Mammary microvascular endothelial cell (primary cell): Measurements from ENCODE around the gene WDR75. TPM values are rescaled to one million over a fixed set of nuclear protein-coding genes. Genes with fewer than 3 reads are reported as not detected.

Source experiments
- total RNA-seq: library from RNA; depleted of rRNA; stranded (reverse); fragments of >200 nt; gene quantifications from 2 replicates; pipeline ENCODE4 v1.2.3, GENCODE V29; 2015

The WDR75 gene
- 39.8 and 40.0 TPM in 2 replicates for total RNA-seq

DNA sequence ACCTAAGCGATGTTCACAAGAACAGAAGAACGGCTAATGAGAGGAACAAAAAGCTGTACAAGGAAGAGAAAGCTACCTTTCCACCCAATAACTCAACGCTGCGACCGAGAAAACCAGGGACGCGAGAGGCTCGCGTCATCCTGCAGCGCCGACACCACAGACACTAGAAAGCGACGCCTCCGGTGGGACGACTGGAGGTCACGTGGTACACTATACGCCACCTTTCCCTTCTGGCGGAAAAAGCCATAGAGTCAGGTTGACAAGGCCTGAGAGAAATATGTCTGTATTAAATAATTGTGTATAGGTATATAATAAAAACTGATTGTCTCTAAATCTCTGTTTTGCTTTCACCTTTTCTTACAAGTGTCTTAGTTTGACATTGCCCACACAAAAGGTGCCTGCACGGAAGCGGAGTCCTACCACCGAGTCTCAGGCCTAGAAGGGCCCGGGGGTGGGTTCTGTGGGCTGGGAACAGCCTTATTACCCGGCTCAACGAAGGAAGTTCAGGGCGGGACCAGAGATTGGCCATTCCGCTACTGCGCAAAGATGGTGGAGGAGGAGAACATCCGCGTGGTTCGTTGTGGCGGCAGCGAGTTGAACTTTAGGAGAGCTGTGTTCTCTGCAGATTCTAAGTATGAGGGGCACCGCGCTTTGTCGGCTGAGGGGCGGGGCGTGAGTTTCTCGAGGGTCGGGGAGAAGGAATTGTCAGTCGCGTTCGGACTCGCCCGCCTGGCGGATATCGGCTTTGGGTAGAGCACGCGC is at the start of gene WDR75:
WDR75 (plus strand) TSS at position 528 of the 762 bp plus-strand sequence; CDS start at position 547, 19 bp downstream.

Other genes with a start within 250 kb of the WDR75 start
- gene SLC40A1, start 139.3 kb downstream of the WDR75 start, total RNA-seq, result 2.9 and 3.1 TPM in 2 replicates
- gene ASNSD1, start 220.0 kb downstream of the WDR75 start, total RNA-seq, result 49.7 and 54.3 TPM in 2 replicates
- gene ANKAR, start 233.2 kb downstream of the WDR75 start, total RNA-seq, result 1.7 and 3.1 TPM in 2 replicates